HG03196 (cell line): ENCODE measurements around the gene FAM234A.
"Not testable (repeated sequence)": the region's sequence is repeated elsewhere in the genome, so short reads cannot be mapped to it uniquely, and the experiment has no call there.

Experiments
- ATAC-seq: cut with Tn5 transposase; IDR thresholded peaks from one replicate; pipeline ENCODE4 v1.9.1; 2021; ENCODE audit not compliant: unreplicated experiment

FAM234A gene

GRCh38 chr16:230351-230750 lies 4.3 kb upstream of the FAM234A start:
- ATAC-seq = not testable (repeated sequence)

GRCh38 chr16:230949-231348 lies 3.7 kb upstream of the FAM234A start:
- ATAC-seq = no peak

GRCh38 chr16:239948-240277 lies 5.3 kb downstream of the FAM234A start:
- no peak for ATAC-seq

- no peak for ATAC-seq
These were observed 5.9 kb downstream of the FAM234A start for GRCh38 chr16:240559-240958.

- ATAC-seq = no peak
These were observed 7.7 kb downstream of the FAM234A start for GRCh38 chr16:242281-242680.

GRCh38 chr16:243348-243747 lies 8.7 kb downstream of the FAM234A start:
- no peak for ATAC-seq

GRCh38 chr16:245105-245504 lies 10.5 kb downstream of the FAM234A start:
- no peak for ATAC-seq

GRCh38 chr16:247027-247426 lies 12.4 kb downstream of the FAM234A start:
- no peak for ATAC-seq

GRCh38 chr16:249431-249830 lies 14.8 kb downstream of the FAM234A start:
- no peak for ATAC-seq

- no peak for ATAC-seq
These were observed 18.0 kb downstream of the FAM234A start for GRCh38 chr16:252366-253337.

- no peak for ATAC-seq
These were observed 19.2 kb downstream of the FAM234A start for GRCh38 chr16:253833-254232.

GRCh38 chr16:254461-254860 lies 19.8 kb downstream of the FAM234A start:
- no peak for ATAC-seq

- ATAC-seq = no peak
These were observed 20.6 kb downstream of the FAM234A start for GRCh38 chr16:255183-255582.

- ATAC-seq = not testable (repeated sequence)
These were observed 23.5 kb downstream of the FAM234A start for GRCh38 chr16:258091-258490.

GRCh38 chr16:259226-259625 lies 24.6 kb downstream of the FAM234A start:
- ATAC-seq = no peak

- no peak for ATAC-seq
These were observed 25.2 kb downstream of the FAM234A start for GRCh38 chr16:259814-260253.

GRCh38 chr16:260326-260725 lies 25.7 kb downstream of the FAM234A start:
- ATAC-seq = no peak

GRCh38 chr16:261031-261691 lies 26.5 kb downstream of the FAM234A start:
- no peak for ATAC-seq

GRCh38 chr16:262121-262745 lies 27.6 kb downstream of the FAM234A start:
- ATAC-seq = no peak

GRCh38 chr16:263182-263774 lies 28.7 kb downstream of the FAM234A start:
- ATAC-seq = no peak

- no peak for ATAC-seq
These were observed 29.3 kb downstream of the FAM234A start for GRCh38 chr16:263944-264343.
